ENCODE data around the gene F7. TPM values are rescaled to one million over a fixed set of nuclear protein-coding genes. Genes with fewer than 3 reads are reported as not detected.

F7 gene
- total RNA-seq, 1 donor = not detected

GRCh38 chr13:113168211-113168610 lies 62.6 kb downstream of the F7 start:
- DNase-seq (ENCODE audit: low read depth) = no peak
- TF ChIP-seq, protein P1, sequence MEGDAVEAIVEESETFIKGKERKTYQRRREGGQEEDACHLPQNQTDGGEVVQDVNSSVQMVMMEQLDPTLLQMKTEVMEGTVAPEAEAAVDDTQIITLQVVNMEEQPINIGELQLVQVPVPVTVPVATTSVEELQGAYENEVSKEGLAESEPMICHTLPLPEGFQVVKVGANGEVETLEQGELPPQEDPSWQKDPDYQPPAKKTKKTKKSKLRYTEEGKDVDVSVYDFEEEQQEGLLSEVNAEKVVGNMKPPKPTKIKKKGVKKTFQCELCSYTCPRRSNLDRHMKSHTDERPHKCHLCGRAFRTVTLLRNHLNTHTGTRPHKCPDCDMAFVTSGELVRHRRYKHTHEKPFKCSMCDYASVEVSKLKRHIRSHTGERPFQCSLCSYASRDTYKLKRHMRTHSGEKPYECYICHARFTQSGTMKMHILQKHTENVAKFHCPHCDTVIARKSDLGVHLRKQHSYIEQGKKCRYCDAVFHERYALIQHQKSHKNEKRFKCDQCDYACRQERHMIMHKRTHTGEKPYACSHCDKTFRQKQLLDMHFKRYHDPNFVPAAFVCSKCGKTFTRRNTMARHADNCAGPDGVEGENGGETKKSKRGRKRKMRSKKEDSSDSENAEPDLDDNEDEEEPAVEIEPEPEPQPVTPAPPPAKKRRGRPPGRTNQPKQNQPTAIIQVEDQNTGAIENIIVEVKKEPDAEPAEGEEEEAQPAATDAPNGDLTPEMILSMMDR (IDR thresholded peaks at IDR 0.05; ENCODE audit: insufficient read depth, low read depth, low read length) = no peak
- no peak overlapping the region for H3K4me3 ChIP-seq (ENCODE audit: low read depth, low read length)

DNA sequence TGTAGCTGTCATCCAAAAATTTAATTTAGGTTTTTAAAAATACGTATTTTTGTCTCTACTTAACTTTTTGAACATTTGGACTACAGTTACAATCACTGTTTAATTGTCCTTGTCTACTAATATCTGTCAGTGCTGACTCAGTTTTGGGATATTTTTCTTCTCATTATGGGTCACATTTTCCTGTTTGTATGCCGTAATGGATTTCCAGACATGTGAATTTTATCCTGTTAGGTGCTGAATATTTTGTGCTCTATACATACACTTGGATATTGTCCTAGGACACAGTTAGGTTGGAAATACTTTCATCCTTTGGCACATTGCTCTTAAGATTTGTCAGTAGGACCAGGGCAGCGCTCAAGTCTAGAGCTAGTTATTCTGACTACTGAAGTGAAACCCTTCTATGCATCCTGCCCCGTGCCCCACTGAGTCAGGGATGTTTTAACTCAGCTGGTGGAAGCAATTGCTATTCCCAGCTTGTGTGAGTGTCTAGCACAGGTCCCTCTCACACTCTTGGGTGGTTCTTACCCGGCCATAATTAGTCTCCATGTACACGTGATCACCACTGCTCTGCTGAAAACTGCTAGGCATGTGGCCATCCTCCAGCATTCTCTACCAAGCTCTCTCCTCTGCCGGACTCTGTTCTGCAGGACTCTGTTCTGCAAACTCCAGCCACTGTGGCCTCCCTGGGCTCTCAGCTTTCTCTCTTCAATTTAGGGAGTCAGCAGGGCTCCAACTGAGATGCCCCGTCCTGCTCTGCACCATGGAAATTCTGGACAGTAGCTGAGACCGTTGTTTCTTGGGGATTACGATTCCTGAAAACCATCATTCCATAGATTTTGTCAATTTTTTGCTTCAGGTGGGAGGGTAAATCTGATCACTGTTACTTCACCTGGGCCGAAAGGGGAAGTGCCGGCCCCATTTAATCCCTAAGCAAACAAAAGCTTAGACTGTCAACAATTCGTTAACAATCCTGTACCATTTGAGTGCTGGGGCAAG lies 64.0 kb downstream of the F7 start:
- no peak for DNase-seq (ENCODE audit: low read depth)

More for the DNA sequence above, 64.0 kb downstream of the F7 start:
- TF ChIP-seq, protein P1 (IDR thresholded peaks at IDR 0.05; ENCODE audit: insufficient read depth, low read depth, low read length) = no peak
- no peak overlapping the region for H3K4me3 ChIP-seq (ENCODE audit: low read depth, low read length)

Small RNAs within 50 kb of the gene (small RNA-seq; reads per million reads assigned to genes)
- gene AL137002.1 = not detected

Other genes with a start within 250 kb of the F7 start
- under 0.01 TPM in 1 of 2 replicates, not detected in the other for gene MCF2L, start 136.6 kb upstream of the F7 start, total RNA-seq
- 8.7 and 12.5 TPM in 2 replicates for gene F10, start 17.0 kb downstream of the F7 start, total RNA-seq
- gene PROZ, start 52.9 kb downstream of the F7 start, total RNA-seq = under 0.01 TPM in 1 of 2 replicates, not detected in the other
- gene PCID2, start 102.9 kb downstream of the F7 start, total RNA-seq = 54.8 and 83.8 TPM in 2 replicates
- 114 and 132 TPM in 2 replicates for gene CUL4A, start 103.8 kb downstream of the F7 start, total RNA-seq
- gene LAMP1, start 191.4 kb downstream of the F7 start, total RNA-seq = 101 and 110 TPM in 2 replicates